Muscle of leg (tissue), 11 donors: ENCODE data around the gene RPS6KA2. TPM values are rescaled to one million over a fixed set of nuclear protein-coding genes. Genes with fewer than 3 reads are reported as not detected.

ENCODE experiments used
- DNase-seq: peaks from one replicate; pipeline ENCODE4 v3.0.0; 2013
- H3K27ac ChIP-seq: one replicate; pipeline ENCODE4 v1.5.1; 2013; ENCODE audit warnings: mild to moderate bottlenecking, low read length, control low read depth
- H3K27me3 ChIP-seq: one replicate; pipeline ENCODE4 v1.6.1; 2013; ENCODE audit warnings: low read length; ENCODE audit not compliant: control insufficient read depth, insufficient read depth
- H3K36me3 ChIP-seq: one replicate; pipeline ENCODE4 v1.6.1; 2013; ENCODE audit warnings: low read length; ENCODE audit not compliant: control insufficient read depth, insufficient read depth
- H3K4me1 ChIP-seq: one replicate; pipeline ENCODE4 v1.6.1; 2013; ENCODE audit warnings: low read length; ENCODE audit not compliant: control insufficient read depth, insufficient read depth
- H3K4me3 ChIP-seq: one replicate; pipeline ENCODE4 v1.5.1; 2013; ENCODE audit warnings: low read length, control low read depth
- H3K9me3 ChIP-seq: replicated peaks from 2 replicates; pipeline ENCODE4 v1.6.1; 2013; ENCODE audit warnings: low read depth, low read length; ENCODE audit not compliant: control insufficient read depth
- WGBS: methylation state at CpG from one replicate; pipeline ENCODE4 v1.1.5; 2013; ENCODE audit warnings: missing lambda C conversion rate; ENCODE audit not compliant: insufficient coverage; 5-methylcytosine and 5-hydroxymethylcytosine counted together
- polyA plus RNA-seq, 8 donors: library from polyadenylated mRNA; unstranded; fragments of 120-200 nt; gene quantifications; one replicate each; pipeline versions ENCODE4 v1.2.1 to v1.2.3, GENCODE V29; 2013; ENCODE audit warnings: inconsistent platforms in 1 of 8, low replicate concordance in 1 of 8; ENCODE audit not compliant: insufficient read length in 8 of 8, insufficient read depth in 1 of 8
- total RNA-seq: library from RNA; stranded (reverse); fragments of 120-200 nt; gene quantifications from one replicate; pipeline ENCODE4 v1.2.4, GENCODE V29; 2013

The RPS6KA2 gene
- total and polyA plus RNA-seq, 9 donors, result 15.4 to 29.2 (median 24.6) TPM

- 88% methylated on average over 12 of the region's 20 CpGs for WGBS
- peaks cover 21% of the 10 kb centered on the region for H3K36me3 ChIP-seq
Observed at GRCh38 chr6:166470029-166470862, 156.8 kb downstream of the RPS6KA2 start.

GRCh38 chr6:166469426-166469961 lies 157.6 kb downstream of the RPS6KA2 start:
- peaks cover 17% of the 10 kb centered on the region for H3K4me1 ChIP-seq
- H3K27me3 ChIP-seq, result no peaks in the 10 kb centered on the region
- peaks cover 20% of the 10 kb centered on the region for H3K36me3 ChIP-seq
- H3K9me3 ChIP-seq, result no peaks in the 10 kb centered on the region
- H3K27ac ChIP-seq, result no peak overlapping the region
- WGBS, result 89% methylated on average over 11 of the region's 14 CpGs
- H3K4me3 ChIP-seq, result no peak overlapping the region
- no peak for DNase-seq

More at GRCh38 chr6:166470029-166470862, 156.8 kb downstream of the RPS6KA2 start:
- no peak overlapping the region for H3K27ac ChIP-seq
- no peak for DNase-seq
- H3K9me3 ChIP-seq, result no peaks in the 10 kb centered on the region
- peaks cover 19% of the 10 kb centered on the region for H3K4me1 ChIP-seq
- H3K4me3 ChIP-seq, result no peak overlapping the region
- H3K27me3 ChIP-seq, result no peaks in the 10 kb centered on the region

DNA sequence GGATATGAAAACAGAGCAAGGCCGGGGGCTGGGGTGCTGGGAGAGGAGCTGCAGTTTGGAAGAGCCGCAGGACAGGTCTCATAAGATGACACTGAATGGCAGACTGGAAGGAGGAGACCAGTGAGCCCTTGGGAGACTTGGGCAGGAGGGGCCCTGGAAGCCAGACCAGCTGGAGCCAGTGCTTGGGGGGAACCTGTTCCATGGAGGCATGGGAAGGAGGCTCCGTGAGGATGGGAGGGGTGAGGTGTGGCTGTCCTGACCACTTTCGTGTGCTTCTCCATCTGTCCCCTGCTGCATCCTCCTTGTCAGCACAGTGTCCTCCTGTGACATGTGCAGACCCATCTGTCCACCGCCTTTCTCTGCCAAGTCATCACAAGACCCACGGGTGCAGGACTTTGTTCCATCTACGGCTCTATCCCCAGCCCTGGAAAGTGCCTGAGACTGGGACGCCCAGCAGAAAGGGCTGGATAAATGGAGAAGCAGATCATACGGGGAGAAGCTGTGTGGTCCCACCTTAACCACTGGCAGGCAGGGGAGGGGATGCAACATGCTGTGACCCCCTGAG lies 159.5 kb downstream of the RPS6KA2 start:
- no peak for DNase-seq
- H3K4me3 ChIP-seq, result no peak overlapping the region
- no peaks in the 10 kb centered on the region for H3K9me3 ChIP-seq
- peaks cover 24% of the 10 kb centered on the region for H3K36me3 ChIP-seq
- no peaks in the 10 kb centered on the region for H3K27me3 ChIP-seq
- no peak overlapping the region for H3K27ac ChIP-seq
- 93% methylated on average over 4 of the region's 9 CpGs for WGBS
- peaks cover 12% of the 10 kb centered on the region for H3K4me1 ChIP-seq

- Histone ChIP-seq H3K4me3 (no peak overlapping the region), H3K27ac (peak overlapping the region; percentile 11), H3K9me3 (no peaks in the 10 kb centered on the region), H3K27me3 (no peaks in the 10 kb centered on the region), H3K4me1 (peaks cover 12% of the 10 kb centered on the region), H3K36me3 (peaks cover 24% of the 10 kb centered on the region)
- peak; percentile 60 for DNase-seq
- 35% methylated on average over 4 of the region's 9 CpGs for WGBS
Observed at GRCh38 chr6:166466178-166467122, 160.6 kb downstream of the RPS6KA2 start.

GRCh38 chr6:166465671-166466087 lies 161.4 kb downstream of the RPS6KA2 start:
- peak; percentile 87 for DNase-seq
- WGBS, result 47% methylated on average over 9 of the region's 11 CpGs
- Histone ChIP-seq H3K27me3 (no peaks in the 10 kb centered on the region), H3K4me3 (no peak overlapping the region), H3K27ac (peak overlapping the region; percentile 11), H3K36me3 (peaks cover 24% of the 10 kb centered on the region), H3K9me3 (no peaks in the 10 kb centered on the region), H3K4me1 (peaks cover 14% of the 10 kb centered on the region)

DNA sequence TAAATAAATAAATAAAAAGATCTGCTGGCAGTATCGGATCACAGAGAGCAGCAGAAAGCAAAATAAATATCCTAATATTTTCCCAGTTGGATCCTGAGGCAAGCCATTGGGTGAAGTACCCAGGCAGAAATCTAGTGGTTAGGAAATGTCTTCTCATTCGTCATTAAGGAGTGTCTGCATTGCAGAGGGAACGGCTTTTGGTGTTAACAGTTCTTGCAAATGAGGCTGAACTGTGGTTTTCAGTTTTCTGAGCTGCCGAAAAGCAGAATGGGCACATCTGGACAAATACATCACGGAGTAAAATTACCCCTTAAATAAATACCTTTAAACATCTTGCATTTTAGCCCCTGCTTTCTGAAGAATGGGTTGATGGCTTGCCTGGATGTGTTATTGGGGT lies 162.1 kb downstream of the RPS6KA2 start:
- no peaks in the 10 kb centered on the region for H3K27me3 ChIP-seq
- WGBS, result 85% methylated on average over 2 of the region's 5 CpGs
- DNase-seq, result no peak

GRCh38 chr6:166464068-166465002 lies 162.7 kb downstream of the RPS6KA2 start:
- no peak overlapping the region for H3K27ac ChIP-seq
- WGBS, result 65% methylated on average over 17 of the region's 22 CpGs
- no peaks in the 10 kb centered on the region for H3K27me3 ChIP-seq
- H3K36me3 ChIP-seq, result peaks cover 18% of the 10 kb centered on the region
- peaks cover 14% of the 10 kb centered on the region for H3K4me1 ChIP-seq
- DNase-seq, result no peak
- H3K4me3 ChIP-seq, result no peak overlapping the region
- no peaks in the 10 kb centered on the region for H3K9me3 ChIP-seq

More for the DNA sequence above, 162.1 kb downstream of the RPS6KA2 start:
- peaks cover 14% of the 10 kb centered on the region for H3K4me1 ChIP-seq
- H3K9me3 ChIP-seq, result no peaks in the 10 kb centered on the region
- H3K36me3 ChIP-seq, result peaks cover 24% of the 10 kb centered on the region
- no peak overlapping the region for H3K4me3 ChIP-seq
- H3K27ac ChIP-seq, result no peak overlapping the region

DNA sequence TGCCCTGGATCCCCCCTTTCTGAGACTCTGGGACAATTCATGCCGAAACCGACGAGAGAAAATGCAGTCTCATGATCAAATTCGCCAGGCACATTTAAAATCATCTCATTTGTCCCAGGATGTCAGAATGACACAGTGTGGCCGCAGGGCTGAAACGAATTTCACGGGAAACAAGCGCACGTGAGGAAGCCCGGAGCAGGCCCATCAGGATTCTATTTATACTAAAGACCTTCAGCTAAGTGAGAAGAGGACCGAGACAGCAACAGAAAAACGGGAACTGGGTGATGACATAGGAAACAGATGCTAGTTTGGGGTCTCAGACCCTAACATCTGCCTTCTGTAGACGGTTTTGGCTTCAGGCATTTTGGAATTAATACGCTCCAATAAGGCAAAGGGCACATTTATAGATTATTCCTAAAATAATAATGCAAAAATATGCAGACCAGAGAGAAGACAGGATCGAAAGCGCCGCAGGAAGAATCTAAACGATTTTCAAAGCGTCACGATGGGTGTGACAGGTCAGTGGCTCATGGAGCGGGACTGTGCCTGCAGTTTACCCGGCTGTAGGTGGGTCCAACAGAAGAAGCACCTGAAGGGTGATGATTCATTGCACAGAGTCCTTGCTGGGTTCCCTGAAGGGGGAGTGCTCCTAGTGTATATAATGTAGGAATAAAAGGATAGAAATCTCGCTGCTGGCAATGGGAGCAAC lies 163.5 kb downstream of the RPS6KA2 start:
- H3K9me3 ChIP-seq, result no peaks in the 10 kb centered on the region
- peak; percentile 45 for DNase-seq
- WGBS, result 65% methylated on average over 5 of the region's 23 CpGs
- H3K4me1 ChIP-seq, result peaks cover 14% of the 10 kb centered on the region
- no peaks in the 10 kb centered on the region for H3K27me3 ChIP-seq
- peak overlapping the region; percentile 23 for H3K27ac ChIP-seq
- peaks cover 15% of the 10 kb centered on the region for H3K36me3 ChIP-seq
- no peak overlapping the region for H3K4me3 ChIP-seq
